ENCODE measurements around the gene FSTL4.

GRCh38 chr5:133431326-133431865 is 180.9 kb downstream of the FSTL4 start:
- TF ChIP-seq TAF1 (IDR thresholded peaks at IDR 0.05; ENCODE audit: low read depth): no peak
- TF ChIP-seq MXI1 (conservative IDR thresholded peaks at IDR 0.05; ENCODE audit: poor library complexity, severe bottlenecking): no peak
- TF ChIP-seq POLR2AphosphoS5 (IDR thresholded peaks at IDR 0.05): no peak
- TF ChIP-seq, protein P1, sequence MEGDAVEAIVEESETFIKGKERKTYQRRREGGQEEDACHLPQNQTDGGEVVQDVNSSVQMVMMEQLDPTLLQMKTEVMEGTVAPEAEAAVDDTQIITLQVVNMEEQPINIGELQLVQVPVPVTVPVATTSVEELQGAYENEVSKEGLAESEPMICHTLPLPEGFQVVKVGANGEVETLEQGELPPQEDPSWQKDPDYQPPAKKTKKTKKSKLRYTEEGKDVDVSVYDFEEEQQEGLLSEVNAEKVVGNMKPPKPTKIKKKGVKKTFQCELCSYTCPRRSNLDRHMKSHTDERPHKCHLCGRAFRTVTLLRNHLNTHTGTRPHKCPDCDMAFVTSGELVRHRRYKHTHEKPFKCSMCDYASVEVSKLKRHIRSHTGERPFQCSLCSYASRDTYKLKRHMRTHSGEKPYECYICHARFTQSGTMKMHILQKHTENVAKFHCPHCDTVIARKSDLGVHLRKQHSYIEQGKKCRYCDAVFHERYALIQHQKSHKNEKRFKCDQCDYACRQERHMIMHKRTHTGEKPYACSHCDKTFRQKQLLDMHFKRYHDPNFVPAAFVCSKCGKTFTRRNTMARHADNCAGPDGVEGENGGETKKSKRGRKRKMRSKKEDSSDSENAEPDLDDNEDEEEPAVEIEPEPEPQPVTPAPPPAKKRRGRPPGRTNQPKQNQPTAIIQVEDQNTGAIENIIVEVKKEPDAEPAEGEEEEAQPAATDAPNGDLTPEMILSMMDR (IDR thresholded peaks at IDR 0.05; ENCODE audit: poor library complexity, severe bottlenecking): no peak

Measured in neural cell (in vitro differentiated cells).